Cardiac muscle cell (in vitro differentiated cells and primary cell): Measurements from ENCODE around the gene UXT. TPM values are rescaled to one million over a fixed set of nuclear protein-coding genes. Genes with fewer than 3 reads are reported as not detected.

Experiments
- DNase-seq, 2 donors: peaks; one replicate each; pipeline versions ENCODE4 v3.0.0 to v3.0.0-alpha.2; 2010 to 2017; ENCODE audit warnings: low read depth in 1 of 2, low spot score in 1 of 2
- H3K27ac ChIP-seq: fragments of 200-600 bp; sonication (generic); 2 replicates; pipeline ENCODE4 v1.5.1; 2016
- H3K27me3 ChIP-seq: fragments of 200-600 bp; sonication (generic); 2 replicates; pipeline ENCODE4 v1.6.0; 2016; ENCODE audit warnings: control low read depth
- H3K36me3 ChIP-seq: fragments of 200-600 bp; sonication (generic); 2 replicates; pipeline ENCODE4 v1.5.1; 2016; ENCODE audit warnings: control low read depth
- H3K4me1 ChIP-seq: fragments of 200-600 bp; sonication (generic); 2 replicates; pipeline ENCODE4 v1.8.1; 2017; ENCODE audit warnings: low read depth, mild to moderate bottlenecking, mixed run types
- H3K4me3 ChIP-seq: fragments of 200-600 bp; sonication (generic); 2 replicates; pipeline ENCODE4 v1.5.1; 2016; ENCODE audit warnings: mild to moderate bottlenecking
- H3K9me3 ChIP-seq: fragments of 200-600 bp; sonication (generic); 2 replicates; pipeline ENCODE4 v1.5.1; 2017; ENCODE audit warnings: low read depth, mild to moderate bottlenecking, control low read depth
- polyA plus RNA-seq: library from polyadenylated mRNA; unstranded; fragments of >200 nt; fragmentation: Nextera tagmentation; extraction: Ambion mirVana; gene quantifications from 2 replicates; pipeline ENCODE4 v1.2.1, GENCODE V29; 2016
- total RNA-seq: library from RNA; depleted of rRNA; stranded (reverse); fragments of >200 nt; gene quantifications from 2 replicates; pipeline ENCODE4 v1.2.3, GENCODE V29; 2016
- TF ChIP-seq, protein P1 (sequence below): IDR thresholded peaks from 2 replicates; pipeline ENCODE4 v1.5.1; 2012; ENCODE audit warnings: low read depth, mild to moderate bottlenecking, low read length

Gene UXT
- total and polyA plus RNA-seq, 2 experiments from 2014 or later, result 84.0 to 151 TPM

GRCh38 chrX:47629419-47630200 is 29.4 kb downstream of the UXT start, which contains the start of gene CFP:
TSS of gene CFP (minus strand) at chrX:47629930. CDS start at chrX:47629844, 86 bp downstream.
- Histone ChIP-seq H3K36me3 (no peaks in the 10 kb centered on the region), H3K27ac (no peak within 1 kb of the TSS), H3K4me3 (no peak within 1 kb of the TSS), H3K4me1 (no peaks in the 10 kb centered on the region), H3K27me3 (no peaks in the 10 kb centered on the region), H3K9me3 (no peaks in the 10 kb centered on the region)
- no peak for DNase-seq
- TF ChIP-seq, protein P1, sequence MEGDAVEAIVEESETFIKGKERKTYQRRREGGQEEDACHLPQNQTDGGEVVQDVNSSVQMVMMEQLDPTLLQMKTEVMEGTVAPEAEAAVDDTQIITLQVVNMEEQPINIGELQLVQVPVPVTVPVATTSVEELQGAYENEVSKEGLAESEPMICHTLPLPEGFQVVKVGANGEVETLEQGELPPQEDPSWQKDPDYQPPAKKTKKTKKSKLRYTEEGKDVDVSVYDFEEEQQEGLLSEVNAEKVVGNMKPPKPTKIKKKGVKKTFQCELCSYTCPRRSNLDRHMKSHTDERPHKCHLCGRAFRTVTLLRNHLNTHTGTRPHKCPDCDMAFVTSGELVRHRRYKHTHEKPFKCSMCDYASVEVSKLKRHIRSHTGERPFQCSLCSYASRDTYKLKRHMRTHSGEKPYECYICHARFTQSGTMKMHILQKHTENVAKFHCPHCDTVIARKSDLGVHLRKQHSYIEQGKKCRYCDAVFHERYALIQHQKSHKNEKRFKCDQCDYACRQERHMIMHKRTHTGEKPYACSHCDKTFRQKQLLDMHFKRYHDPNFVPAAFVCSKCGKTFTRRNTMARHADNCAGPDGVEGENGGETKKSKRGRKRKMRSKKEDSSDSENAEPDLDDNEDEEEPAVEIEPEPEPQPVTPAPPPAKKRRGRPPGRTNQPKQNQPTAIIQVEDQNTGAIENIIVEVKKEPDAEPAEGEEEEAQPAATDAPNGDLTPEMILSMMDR, result no peak

GRCh38 chrX:47628982-47629381 is 30.0 kb downstream of the UXT start:
- no peaks in the 10 kb centered on the region for H3K36me3 ChIP-seq
- TF ChIP-seq, protein P1, result peak; percentile 12
- H3K9me3 ChIP-seq, result no peaks in the 10 kb centered on the region
- DNase-seq, result no peak
- no peaks in the 10 kb centered on the region for H3K4me1 ChIP-seq
- no peaks in the 10 kb centered on the region for H3K27me3 ChIP-seq
- H3K27ac ChIP-seq, result no peak overlapping the region
- no peak overlapping the region for H3K4me3 ChIP-seq

GRCh38 chrX:47625365-47625764 is 33.6 kb downstream of the UXT start:
- no peaks in the 10 kb centered on the region for H3K36me3 ChIP-seq
- no peak overlapping the region for H3K27ac ChIP-seq
- H3K9me3 ChIP-seq, result no peaks in the 10 kb centered on the region
- TF ChIP-seq, protein P1, result no peak
- no peaks in the 10 kb centered on the region for H3K4me1 ChIP-seq
- peaks cover 3% of the 10 kb centered on the region for H3K27me3 ChIP-seq
- no peak overlapping the region for H3K4me3 ChIP-seq
- no peak for DNase-seq

DNA sequence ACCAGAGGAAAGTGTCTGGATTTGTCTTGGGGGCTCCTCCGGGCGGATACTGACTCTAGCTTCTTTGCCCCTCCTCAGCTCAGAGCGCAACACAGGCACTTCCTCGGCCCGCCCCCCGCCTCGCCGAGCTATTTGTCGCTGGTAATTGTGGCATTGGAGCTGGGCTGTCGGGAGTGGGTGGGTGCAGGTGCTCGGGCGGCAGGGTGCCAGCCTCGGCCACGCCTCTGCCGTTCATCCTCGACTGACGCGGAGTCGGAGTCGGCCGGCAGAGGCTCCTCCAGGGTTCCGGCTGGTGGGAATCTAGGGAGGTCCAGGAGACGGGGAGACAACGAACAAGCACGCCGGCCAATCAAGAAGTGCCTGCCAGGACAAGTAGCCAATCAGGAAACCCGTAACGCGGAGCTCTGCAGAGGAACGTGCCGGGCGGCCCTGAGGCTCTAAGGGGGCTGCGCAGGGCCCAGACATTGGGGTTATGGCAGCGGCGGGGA is 35.4 kb downstream of the UXT start:
- TF ChIP-seq, protein P1, result no peak
- peak; percentile 82 to 84 for DNase-seq
- H3K4me1 ChIP-seq, result no peaks in the 10 kb centered on the region
- no peak overlapping the region for H3K27ac ChIP-seq
- peak overlapping the region; percentile 15 for H3K4me3 ChIP-seq
- H3K9me3 ChIP-seq, result no peaks in the 10 kb centered on the region
- no peaks in the 10 kb centered on the region for H3K36me3 ChIP-seq
- peaks cover 8% of the 10 kb centered on the region for H3K27me3 ChIP-seq

DNA sequence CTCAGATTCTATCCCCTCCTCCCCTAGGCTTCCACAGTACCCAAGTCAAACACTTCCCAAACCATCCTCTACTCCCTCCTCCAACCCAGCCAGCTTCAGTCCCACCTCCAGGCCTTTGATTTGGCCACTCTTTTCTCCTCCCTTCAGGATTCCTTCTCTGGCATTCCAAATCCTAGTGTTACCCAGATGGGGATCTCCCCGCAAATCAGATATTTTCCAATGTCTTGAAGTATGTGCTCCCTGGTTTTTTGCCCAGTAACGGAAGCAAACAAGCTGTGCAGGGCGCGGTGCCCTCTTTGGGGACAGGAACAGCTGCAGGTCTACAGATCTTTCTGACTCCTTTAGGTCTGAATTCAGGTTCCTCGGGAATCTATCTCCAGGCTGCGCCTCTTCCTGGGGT is 37.1 kb downstream of the UXT start:
- H3K36me3 ChIP-seq, result no peaks in the 10 kb centered on the region
- TF ChIP-seq, protein P1, result no peak
- H3K27me3 ChIP-seq, result peaks cover 8% of the 10 kb centered on the region
- H3K27ac ChIP-seq, result no peak overlapping the region
- DNase-seq, result no peak
- H3K4me1 ChIP-seq, result no peaks in the 10 kb centered on the region
- H3K4me3 ChIP-seq, result no peak overlapping the region
- no peaks in the 10 kb centered on the region for H3K9me3 ChIP-seq
